NCI-H345 treated with DMSO at 0.1 percent for 48 hours (cell line): ENCODE data around the gene NT5DC3.
A peak's percentile ranks its signal among the peaks of the same experiment; 100 is the strongest.
"Not testable (repeated sequence)": the region's sequence is repeated elsewhere in the genome, so short reads cannot be mapped to it uniquely, and the experiment has no call there.

Experiments
- DNase-seq: peaks from one replicate; lab custom pipeline; 2025; ENCODE audit not compliant: unreplicated experiment; lab: John Stamatoyannopoulos, UW

NT5DC3 gene

GRCh38 chr12:103810111-103810510 lies 30.9 kb downstream of the NT5DC3 start:
- no peak for DNase-seq

- not testable (repeated sequence) for DNase-seq
These were observed 31.4 kb downstream of the NT5DC3 start for GRCh38 chr12:103809639-103810038.

GRCh38 chr12:103809154-103809553 lies 31.9 kb downstream of the NT5DC3 start:
- no peak for DNase-seq

- no peak for DNase-seq
These were observed 32.7 kb downstream of the NT5DC3 start for GRCh38 chr12:103808239-103808880.

- DNase-seq, result no peak
These were observed 33.3 kb downstream of the NT5DC3 start for GRCh38 chr12:103807561-103808238.

- no peak for DNase-seq
These were observed 34.2 kb downstream of the NT5DC3 start for GRCh38 chr12:103806803-103807202.

GRCh38 chr12:103805655-103806360 lies 35.2 kb downstream of the NT5DC3 start:
- no peak for DNase-seq

- DNase-seq, result no peak
These were observed 37.2 kb downstream of the NT5DC3 start for GRCh38 chr12:103803847-103804246.

GRCh38 chr12:103802586-103802886 lies 38.5 kb downstream of the NT5DC3 start:
- no peak for DNase-seq

GRCh38 chr12:103801709-103802585 lies 39.1 kb downstream of the NT5DC3 start:
- DNase-seq, result no peak

GRCh38 chr12:103799857-103800771 lies 40.9 kb downstream of the NT5DC3 start:
- peak; percentile 96 for DNase-seq

GRCh38 chr12:103799504-103799856 lies 41.6 kb downstream of the NT5DC3 start:
- DNase-seq, result no peak

- no peak for DNase-seq
These were observed 42.4 kb downstream of the NT5DC3 start for GRCh38 chr12:103798586-103798985.

- DNase-seq, result no peak
These were observed 46.5 kb downstream of the NT5DC3 start for GRCh38 chr12:103794309-103795213.

GRCh38 chr12:103793512-103794045 lies 47.5 kb downstream of the NT5DC3 start:
- no peak for DNase-seq

- no peak for DNase-seq
These were observed 48.0 kb downstream of the NT5DC3 start for GRCh38 chr12:103793046-103793445.

- no peak for DNase-seq
These were observed 49.6 kb downstream of the NT5DC3 start for GRCh38 chr12:103791350-103791920.

GRCh38 chr12:103786201-103786600 lies 54.8 kb downstream of the NT5DC3 start:
- no peak for DNase-seq
